ENCODE results near the gene NXPE3. TPM values are rescaled to one million over a fixed set of nuclear protein-coding genes. Genes with fewer than 3 reads are reported as not detected.

Gene NXPE3
- total RNA-seq, 1 experiment from 2014 or later, result 15.9 TPM

DNA sequence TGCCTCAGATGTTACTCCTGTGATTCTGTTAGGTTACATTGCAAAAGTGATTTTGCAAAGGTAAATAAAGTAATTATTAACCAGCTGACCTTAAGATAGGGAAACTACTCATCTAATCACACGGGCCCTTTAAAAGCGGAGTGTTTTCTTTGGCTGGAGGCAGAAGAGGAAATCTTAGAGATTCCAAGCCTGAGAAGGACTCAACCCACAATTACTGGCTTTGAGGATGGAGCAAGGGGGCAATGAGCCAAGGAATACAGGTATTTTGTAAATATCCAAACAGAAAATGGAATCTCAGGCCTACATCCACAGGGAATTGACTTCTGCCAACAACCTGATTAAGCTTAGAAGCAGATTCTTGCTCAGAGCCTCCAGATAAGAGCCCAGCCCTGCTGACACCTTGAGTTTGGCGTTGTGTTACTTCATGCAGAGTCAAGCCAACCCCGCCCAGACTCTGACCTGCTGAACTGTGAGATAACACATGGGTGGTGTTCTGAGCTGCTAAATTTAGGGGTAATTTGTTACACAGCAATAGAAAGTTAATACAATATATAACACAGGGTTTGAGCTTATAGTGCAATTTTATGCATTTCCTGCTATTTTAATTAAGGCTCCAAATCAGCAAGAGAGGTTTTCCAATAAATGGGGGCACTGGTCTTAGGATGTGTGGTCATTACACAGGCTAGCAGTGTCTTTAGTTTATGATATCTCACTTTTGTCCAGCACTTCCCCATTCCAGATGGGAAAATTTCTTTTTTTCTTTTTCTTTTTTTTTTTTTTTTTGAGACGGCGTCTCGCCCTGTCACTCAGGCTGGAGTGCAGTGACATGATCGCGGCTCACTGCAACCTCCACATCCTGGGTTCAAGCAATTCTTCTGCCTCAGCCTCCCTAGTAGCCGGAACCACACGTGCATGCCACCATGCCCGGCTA, 89.8 kb downstream of the NXPE3 start:
- WGBS (ENCODE audit: extremely low coverage, insufficient read length, low lambda C conversion rate), result no CpG with 5 or more reads among the region's 12 CpGs
- Histone ChIP-seq H2AK5ac (ENCODE audit: insufficient read length, low read length) (no peak overlapping the region), H4K5ac (ENCODE audit: insufficient read length, low read depth, low read length) (no peak overlapping the region), H2BK120ac (ENCODE audit: low read depth, low read length, poor library complexity, severe bottlenecking) (no peak overlapping the region), H3K23ac (ENCODE audit: insufficient read length, low read depth, low read length) (no peak overlapping the region), H3K79me2 (ENCODE audit: insufficient read depth, low read length) (no peaks in the 10 kb centered on the region), H3K9me3 (ENCODE audit: control insufficient read depth, low read depth, low read length) (no peaks in the 10 kb centered on the region), H3K23me2 (ENCODE audit: insufficient read length, low read depth, low read length, poor library complexity, severe bottlenecking) (no peaks in the 10 kb centered on the region), H2BK5ac (ENCODE audit: insufficient read length, low read length) (no peak overlapping the region), H3T11ph (ENCODE audit: low read length) (no peak overlapping the region), H3K9ac (ENCODE audit: extremely low read depth, insufficient read length, low read length) (no peak overlapping the region), H2BK15ac (ENCODE audit: low read depth, low read length) (no peak overlapping the region), H3K56ac (ENCODE audit: insufficient read length, low read depth, low read length) (no peak overlapping the region), H2AFZ (ENCODE audit: low read length) (no peak overlapping the region), H3K27ac (ENCODE audit: insufficient read length, low read depth, low read length) (no peak overlapping the region), H2BK20ac (ENCODE audit: low read depth, low read length, poor library complexity, severe bottlenecking) (no peak overlapping the region), H2BK12ac (ENCODE audit: insufficient read length, low read depth, low read length) (no peak overlapping the region), H4K91ac (ENCODE audit: insufficient read length, low read depth, low read length) (no peak overlapping the region), H4K20me1 (ENCODE audit: control insufficient read depth, insufficient read depth, insufficient read length) (no peaks in the 10 kb centered on the region), H3K27me3 (ENCODE audit: insufficient read depth, low read length) (no peaks in the 10 kb centered on the region), H3K4me1 (ENCODE audit: insufficient read depth, low read length) (no peaks in the 10 kb centered on the region), H3K79me1 (ENCODE audit: insufficient read depth, low read depth, low read length, poor library complexity, severe bottlenecking) (no peaks in the 10 kb centered on the region), H3K18ac (ENCODE audit: insufficient read length, low read depth, low read length) (no peak overlapping the region), H3K14ac (ENCODE audit: insufficient read depth, low read length) (no peak overlapping the region), H4K8ac (replicated peaks; ENCODE audit: insufficient read length, low read depth, low read length) (no peak overlapping the region), H3K4ac (ENCODE audit: low read depth, low read length) (no peak overlapping the region), H3K4me2 (ENCODE audit: insufficient read depth, insufficient read length, low read length) (no peak overlapping the region)
- H3K9me3 Mint-ChIP-seq, result no peaks in the 10 kb centered on the region
- no peak overlapping the region for H3K27ac Mint-ChIP-seq
- H3K36me3 Mint-ChIP-seq (ENCODE audit: insufficient read depth in 1 of 3, low read depth in 3 of 3), result no peaks in the 10 kb centered on the region
- no peak for DNase-seq
- H3K4me1 Mint-ChIP-seq, result peaks cover 3 to 4% of the 10 kb centered on the region in 2 experiments; a peak in 3 of 4 replicates
- no peak overlapping the region for H3K4me3 Mint-ChIP-seq
- H3K27me3 Mint-ChIP-seq (ENCODE audit: low read depth), result no peaks in the 10 kb centered on the region
- TF ChIP-seq, protein P1, sequence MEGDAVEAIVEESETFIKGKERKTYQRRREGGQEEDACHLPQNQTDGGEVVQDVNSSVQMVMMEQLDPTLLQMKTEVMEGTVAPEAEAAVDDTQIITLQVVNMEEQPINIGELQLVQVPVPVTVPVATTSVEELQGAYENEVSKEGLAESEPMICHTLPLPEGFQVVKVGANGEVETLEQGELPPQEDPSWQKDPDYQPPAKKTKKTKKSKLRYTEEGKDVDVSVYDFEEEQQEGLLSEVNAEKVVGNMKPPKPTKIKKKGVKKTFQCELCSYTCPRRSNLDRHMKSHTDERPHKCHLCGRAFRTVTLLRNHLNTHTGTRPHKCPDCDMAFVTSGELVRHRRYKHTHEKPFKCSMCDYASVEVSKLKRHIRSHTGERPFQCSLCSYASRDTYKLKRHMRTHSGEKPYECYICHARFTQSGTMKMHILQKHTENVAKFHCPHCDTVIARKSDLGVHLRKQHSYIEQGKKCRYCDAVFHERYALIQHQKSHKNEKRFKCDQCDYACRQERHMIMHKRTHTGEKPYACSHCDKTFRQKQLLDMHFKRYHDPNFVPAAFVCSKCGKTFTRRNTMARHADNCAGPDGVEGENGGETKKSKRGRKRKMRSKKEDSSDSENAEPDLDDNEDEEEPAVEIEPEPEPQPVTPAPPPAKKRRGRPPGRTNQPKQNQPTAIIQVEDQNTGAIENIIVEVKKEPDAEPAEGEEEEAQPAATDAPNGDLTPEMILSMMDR (conservative IDR thresholded peaks at IDR 0.05), result no peak
